Measurements from ENCODE around the gene R3HDM2. TPM values are rescaled to one million over a fixed set of nuclear protein-coding genes. Genes with fewer than 3 reads are reported as not detected.

R3HDM2 gene
- total and polyA plus RNA-seq, 2 donors (not counting 1 experiment from before 2014, with no cell fraction given), result 21.3 to 22.8 TPM

GRCh38 chr12:57329219-57329618 is 101.6 kb downstream of the R3HDM2 start:
- no peak overlapping the region for H3K4me2 ChIP-seq (ENCODE audit: extremely low read depth, insufficient read depth, low read length)
- no peaks in the 10 kb centered on the region for H3K27me3 ChIP-seq (ENCODE audit: control insufficient read depth, insufficient read depth, low read length)
- no peaks in the 10 kb centered on the region for H4K20me1 ChIP-seq (ENCODE audit: control insufficient read depth, extremely low read depth, insufficient read depth, low read length)
- H3K27ac ChIP-seq (ENCODE audit: insufficient read depth, low read length), result no peak overlapping the region
- H3K79me2 ChIP-seq (ENCODE audit: control insufficient read depth, insufficient read depth, low read length), result no peaks in the 10 kb centered on the region
- no peaks in the 10 kb centered on the region for H3K4me1 ChIP-seq (ENCODE audit: control insufficient read depth, extremely low read depth, insufficient read depth, low read length)
- no peak overlapping the region for H3K9ac ChIP-seq (ENCODE audit: insufficient read depth, low read length)
- DNase-seq (ENCODE audit: low read depth in 2 of 2), result no peak
- no peak overlapping the region for H3K4me3 ChIP-seq (replicated peaks in 1 of 4; ENCODE audit: control extremely low read depth in 1 of 4, insufficient read depth in 1 of 4, low read depth in 3 of 4, low read length in 4 of 4)
- no peaks in the 10 kb centered on the region for H3K36me3 ChIP-seq (ENCODE audit: control insufficient read depth, insufficient read depth, low read length)
- no peaks in the 10 kb centered on the region for H3K9me3 ChIP-seq (ENCODE audit: control insufficient read depth, insufficient read depth, low read depth, low read length)
- TF ChIP-seq CTCF (conservative IDR thresholded peaks at IDR 0.05 in 1 of 2, IDR thresholded peaks at IDR 0.05 in 1 of 2; ENCODE audit: low read depth in 1 of 2, low read length in 2 of 2) (no peak), EZH2 (IDR thresholded peaks at IDR 0.05; ENCODE audit: low read length, missing control alignments) (no peak)
- H2AFZ ChIP-seq (ENCODE audit: low read length), result no peak overlapping the region

- Histone ChIP-seq H3K27me3 (ENCODE audit: control insufficient read depth, insufficient read depth, low read length) (no peaks in the 10 kb centered on the region), H4K20me1 (ENCODE audit: control insufficient read depth, extremely low read depth, insufficient read depth, low read length) (no peaks in the 10 kb centered on the region), H3K4me2 (ENCODE audit: extremely low read depth, insufficient read depth, low read length) (no peak overlapping the region), H3K36me3 (ENCODE audit: control insufficient read depth, insufficient read depth, low read length) (no peaks in the 10 kb centered on the region), H2AFZ (ENCODE audit: low read length) (no peak overlapping the region), H3K4me1 (ENCODE audit: control insufficient read depth, extremely low read depth, insufficient read depth, low read length) (no peaks in the 10 kb centered on the region), H3K9me3 (ENCODE audit: control insufficient read depth, insufficient read depth, low read depth, low read length) (no peaks in the 10 kb centered on the region), H3K4me3 (replicated peaks in 1 of 4; ENCODE audit: control extremely low read depth in 1 of 4, insufficient read depth in 1 of 4, low read depth in 3 of 4, low read length in 4 of 4) (no peak overlapping the region), H3K27ac (ENCODE audit: insufficient read depth, low read length) (no peak overlapping the region), H3K9ac (ENCODE audit: insufficient read depth, low read length) (no peak overlapping the region), H3K79me2 (ENCODE audit: control insufficient read depth, insufficient read depth, low read length) (no peaks in the 10 kb centered on the region)
- no peak for TF ChIP-seq EZH2 (IDR thresholded peaks at IDR 0.05; ENCODE audit: low read length, missing control alignments)
- TF ChIP-seq CTCF (conservative IDR thresholded peaks at IDR 0.05 in 1 of 2, IDR thresholded peaks at IDR 0.05 in 1 of 2; ENCODE audit: low read depth in 1 of 2, low read length in 2 of 2), result no peak
- no peak for DNase-seq (ENCODE audit: low read depth in 2 of 2)
Observed at GRCh38 chr12:57325395-57325794, 105.4 kb downstream of the R3HDM2 start.

- DNase-seq (ENCODE audit: low read depth in 2 of 2), result peak in 1 of 2 donors; percentile 6
- no peak overlapping the region for H3K4me3 ChIP-seq (replicated peaks in 1 of 4; ENCODE audit: control extremely low read depth in 1 of 4, insufficient read depth in 1 of 4, low read depth in 3 of 4, low read length in 4 of 4)
- no peak overlapping the region for H3K9ac ChIP-seq (ENCODE audit: insufficient read depth, low read length)
- H3K79me2 ChIP-seq (ENCODE audit: control insufficient read depth, insufficient read depth, low read length), result no peaks in the 10 kb centered on the region
- H2AFZ ChIP-seq (ENCODE audit: low read length), result no peak overlapping the region
- no peaks in the 10 kb centered on the region for H3K9me3 ChIP-seq (ENCODE audit: control insufficient read depth, insufficient read depth, low read depth, low read length)
- no peak overlapping the region for H3K4me2 ChIP-seq (ENCODE audit: extremely low read depth, insufficient read depth, low read length)
- H3K27me3 ChIP-seq (ENCODE audit: control insufficient read depth, insufficient read depth, low read length), result no peaks in the 10 kb centered on the region
- no peaks in the 10 kb centered on the region for H3K36me3 ChIP-seq (ENCODE audit: control insufficient read depth, insufficient read depth, low read length)
- H4K20me1 ChIP-seq (ENCODE audit: control insufficient read depth, extremely low read depth, insufficient read depth, low read length), result no peaks in the 10 kb centered on the region
- no peak overlapping the region for H3K27ac ChIP-seq (ENCODE audit: insufficient read depth, low read length)
- no peak for TF ChIP-seq CTCF (conservative IDR thresholded peaks at IDR 0.05 in 1 of 2, IDR thresholded peaks at IDR 0.05 in 1 of 2; ENCODE audit: low read depth in 1 of 2, low read length in 2 of 2)
- TF ChIP-seq EZH2 (IDR thresholded peaks at IDR 0.05; ENCODE audit: low read length, missing control alignments), result no peak
- H3K4me1 ChIP-seq (ENCODE audit: control insufficient read depth, extremely low read depth, insufficient read depth, low read length), result no peaks in the 10 kb centered on the region
Observed at GRCh38 chr12:57323416-57323815, 107.4 kb downstream of the R3HDM2 start.

Data from fibroblast of lung (primary cell).